ENCODE data around the gene SPAG9. TPM values are rescaled to one million over a fixed set of nuclear protein-coding genes. Genes with fewer than 3 reads are reported as not detected.

The SPAG9 gene
- total RNA-seq, 1 donor from 2014 or later = 116 TPM

- no peak for DNase-seq
- Histone ChIP-seq H3K27me3 (no peaks in the 10 kb centered on the region), H3K36me3 (peaks cover 95% of the 10 kb centered on the region), H3K4me3 (no peak overlapping the region), H3K27ac (no peak overlapping the region), H3K9me3 (no peaks in the 10 kb centered on the region), H3K4me1 (no peaks in the 10 kb centered on the region)
- TF ChIP-seq, protein P1, sequence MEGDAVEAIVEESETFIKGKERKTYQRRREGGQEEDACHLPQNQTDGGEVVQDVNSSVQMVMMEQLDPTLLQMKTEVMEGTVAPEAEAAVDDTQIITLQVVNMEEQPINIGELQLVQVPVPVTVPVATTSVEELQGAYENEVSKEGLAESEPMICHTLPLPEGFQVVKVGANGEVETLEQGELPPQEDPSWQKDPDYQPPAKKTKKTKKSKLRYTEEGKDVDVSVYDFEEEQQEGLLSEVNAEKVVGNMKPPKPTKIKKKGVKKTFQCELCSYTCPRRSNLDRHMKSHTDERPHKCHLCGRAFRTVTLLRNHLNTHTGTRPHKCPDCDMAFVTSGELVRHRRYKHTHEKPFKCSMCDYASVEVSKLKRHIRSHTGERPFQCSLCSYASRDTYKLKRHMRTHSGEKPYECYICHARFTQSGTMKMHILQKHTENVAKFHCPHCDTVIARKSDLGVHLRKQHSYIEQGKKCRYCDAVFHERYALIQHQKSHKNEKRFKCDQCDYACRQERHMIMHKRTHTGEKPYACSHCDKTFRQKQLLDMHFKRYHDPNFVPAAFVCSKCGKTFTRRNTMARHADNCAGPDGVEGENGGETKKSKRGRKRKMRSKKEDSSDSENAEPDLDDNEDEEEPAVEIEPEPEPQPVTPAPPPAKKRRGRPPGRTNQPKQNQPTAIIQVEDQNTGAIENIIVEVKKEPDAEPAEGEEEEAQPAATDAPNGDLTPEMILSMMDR (IDR thresholded peaks at IDR 0.05) = no peak
- intact Hi-C loops (cut with DNase I) = no loop called here
- no peak for ATAC-seq
Measured at GRCh38 chr17:50979524-50979927, 141.1 kb downstream of the SPAG9 start.

DNA sequence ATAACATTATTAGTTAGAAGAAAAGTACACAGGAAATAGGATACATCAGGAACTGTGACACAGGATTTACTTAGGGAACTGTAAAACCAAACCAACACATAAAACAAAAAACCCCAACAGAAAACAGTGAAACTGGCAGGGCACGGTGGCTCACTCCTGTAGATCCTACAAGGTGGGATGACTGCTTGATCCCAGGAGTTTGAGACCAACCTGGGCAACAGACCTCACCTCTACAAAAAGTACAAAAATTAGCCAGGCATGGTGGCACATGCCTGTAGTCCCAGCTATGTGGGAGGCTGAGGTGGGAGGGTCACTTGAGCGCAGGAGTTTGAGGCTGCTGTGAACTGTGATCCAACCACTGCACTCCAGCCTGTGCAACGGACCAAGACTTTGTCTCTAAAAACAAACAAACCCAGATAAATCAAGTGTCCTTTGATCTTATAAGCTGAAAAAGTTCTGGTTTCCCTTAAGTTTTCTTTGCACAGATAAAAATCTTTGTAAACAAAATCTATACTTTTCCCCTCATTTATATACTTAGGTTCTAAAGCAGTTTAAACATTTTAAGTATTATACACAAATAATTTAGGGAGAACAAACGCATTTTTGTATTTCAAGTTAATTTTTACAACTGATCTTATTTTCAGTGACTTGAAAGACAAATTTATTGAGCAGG lies 143.0 kb downstream of the SPAG9 start:
- no peak overlapping the region for H3K27ac ChIP-seq
- TF ChIP-seq, protein P1 (IDR thresholded peaks at IDR 0.05) = no peak
- no peak overlapping the region for H3K4me3 ChIP-seq
- no peak for ATAC-seq
- H3K9me3 ChIP-seq = no peaks in the 10 kb centered on the region
- no peaks in the 10 kb centered on the region for H3K27me3 ChIP-seq
- intact Hi-C loops (cut with DNase I) = no loop called here
- peaks cover 96% of the 10 kb centered on the region for H3K36me3 ChIP-seq
- DNase-seq = no peak
- no peaks in the 10 kb centered on the region for H3K4me1 ChIP-seq

DNA sequence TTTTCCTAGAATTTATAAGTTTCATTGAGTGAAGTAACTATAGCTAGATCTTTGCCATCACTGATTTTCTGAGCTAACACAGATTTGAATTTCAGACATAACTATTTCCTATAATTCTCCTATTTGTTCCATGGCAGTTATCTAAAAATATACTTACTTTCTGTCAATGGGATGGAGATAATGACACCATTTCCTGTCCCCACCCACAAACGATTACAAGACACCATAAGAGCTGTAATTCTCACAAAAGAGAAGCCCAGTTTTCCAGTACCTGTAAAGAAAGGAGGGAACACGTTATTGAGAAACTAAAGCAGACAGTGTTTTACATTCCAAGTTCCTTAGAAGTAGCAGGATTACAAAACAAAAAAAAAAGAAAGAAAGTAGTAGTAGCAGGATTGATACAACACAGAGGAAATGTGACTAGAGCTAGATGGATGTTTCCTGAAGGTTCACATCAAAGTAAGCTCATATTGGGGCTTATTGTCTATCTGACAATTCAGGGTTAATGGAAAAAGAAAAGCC lies 143.7 kb downstream of the SPAG9 start:
- no peaks in the 10 kb centered on the region for H3K4me1 ChIP-seq
- DNase-seq = no peak
- TF ChIP-seq, protein P1 (IDR thresholded peaks at IDR 0.05) = no peak
- H3K36me3 ChIP-seq = peaks cover 94% of the 10 kb centered on the region
- no peak overlapping the region for H3K27ac ChIP-seq
- H3K9me3 ChIP-seq = no peaks in the 10 kb centered on the region
- no peaks in the 10 kb centered on the region for H3K27me3 ChIP-seq
- H3K4me3 ChIP-seq = no peak overlapping the region
- no peak for ATAC-seq
- intact Hi-C loops (cut with DNase I) = no loop called here

- Histone ChIP-seq H3K27ac (no peak overlapping the region), H3K4me1 (no peaks in the 10 kb centered on the region), H3K27me3 (no peaks in the 10 kb centered on the region), H3K4me3 (no peak overlapping the region), H3K9me3 (no peaks in the 10 kb centered on the region), H3K36me3 (peaks cover 83% of the 10 kb centered on the region)
- DNase-seq (no peak), ATAC-seq (no peak)
- TF ChIP-seq, protein P1 (IDR thresholded peaks at IDR 0.05) = no peak
- intact Hi-C loops (cut with DNase I) = no loop called here
Measured at GRCh38 chr17:50973557-50974494, 146.8 kb downstream of the SPAG9 start.

DNA sequence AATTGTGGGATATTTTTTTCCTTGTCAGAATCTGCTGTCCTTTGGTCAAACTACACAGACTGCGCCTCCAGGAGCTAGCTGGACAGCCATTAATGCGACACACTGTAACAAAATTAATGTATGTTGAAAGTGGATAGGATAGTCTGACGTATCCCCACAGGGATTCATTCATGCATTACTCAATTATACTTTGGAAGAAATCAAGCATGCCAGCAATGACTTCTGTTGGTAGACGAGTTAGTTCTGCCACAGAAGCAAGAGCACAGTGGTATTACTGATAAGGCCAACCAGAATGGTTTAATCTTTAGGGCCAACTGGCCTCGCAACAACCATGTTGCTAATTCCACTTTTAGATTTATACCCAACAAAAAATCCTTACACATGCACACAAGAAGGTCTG lies 148.1 kb downstream of the SPAG9 start:
- no peaks in the 10 kb centered on the region for H3K9me3 ChIP-seq
- TF ChIP-seq, protein P1 (IDR thresholded peaks at IDR 0.05) = no peak
- intact Hi-C loops (cut with DNase I) = no loop called here
- H3K36me3 ChIP-seq = peaks cover 70% of the 10 kb centered on the region
- DNase-seq (no peak), ATAC-seq (no peak)
- no peak overlapping the region for H3K27ac ChIP-seq
- no peaks in the 10 kb centered on the region for H3K4me1 ChIP-seq
- no peak overlapping the region for H3K4me3 ChIP-seq
- no peaks in the 10 kb centered on the region for H3K27me3 ChIP-seq

Measured in upper lobe of right lung (tissue), 1 donor.